Activated CD8-positive, alpha-beta memory T cell treated with anti-CD3 and anti-CD28 coated beads for 36 hours (primary cell): ENCODE data around the gene R3HCC1L. TPM values are rescaled to one million over a fixed set of nuclear protein-coding genes. Genes with fewer than 3 reads are reported as not detected.

Source experiments
- CTCF ChIA-PET: fragments of 350-600 bp; sonication (Branson Sonifier 250); formaldehyde crosslinking; loops from one replicate; lab custom pipeline; 2021; ENCODE audit warnings: antibody characterized with exemption; lab: Charles Lee
- POLR2A ChIA-PET: fragments of 350-600 bp; sonication (Branson Sonifier 250); formaldehyde crosslinking; loops from one replicate; lab custom pipeline; 2021; ENCODE audit warnings: antibody characterized with exemption; lab: Charles Lee
- total RNA-seq, 2 experiments: library from RNA; stranded (reverse); gene quantifications; one replicate each; pipeline ENCODE4 v1.2.3, GENCODE V29; 2021

Gene R3HCC1L
- 10 to 100 TPM; 21.0 to 23.4 TPM for total RNA-seq

DNA sequence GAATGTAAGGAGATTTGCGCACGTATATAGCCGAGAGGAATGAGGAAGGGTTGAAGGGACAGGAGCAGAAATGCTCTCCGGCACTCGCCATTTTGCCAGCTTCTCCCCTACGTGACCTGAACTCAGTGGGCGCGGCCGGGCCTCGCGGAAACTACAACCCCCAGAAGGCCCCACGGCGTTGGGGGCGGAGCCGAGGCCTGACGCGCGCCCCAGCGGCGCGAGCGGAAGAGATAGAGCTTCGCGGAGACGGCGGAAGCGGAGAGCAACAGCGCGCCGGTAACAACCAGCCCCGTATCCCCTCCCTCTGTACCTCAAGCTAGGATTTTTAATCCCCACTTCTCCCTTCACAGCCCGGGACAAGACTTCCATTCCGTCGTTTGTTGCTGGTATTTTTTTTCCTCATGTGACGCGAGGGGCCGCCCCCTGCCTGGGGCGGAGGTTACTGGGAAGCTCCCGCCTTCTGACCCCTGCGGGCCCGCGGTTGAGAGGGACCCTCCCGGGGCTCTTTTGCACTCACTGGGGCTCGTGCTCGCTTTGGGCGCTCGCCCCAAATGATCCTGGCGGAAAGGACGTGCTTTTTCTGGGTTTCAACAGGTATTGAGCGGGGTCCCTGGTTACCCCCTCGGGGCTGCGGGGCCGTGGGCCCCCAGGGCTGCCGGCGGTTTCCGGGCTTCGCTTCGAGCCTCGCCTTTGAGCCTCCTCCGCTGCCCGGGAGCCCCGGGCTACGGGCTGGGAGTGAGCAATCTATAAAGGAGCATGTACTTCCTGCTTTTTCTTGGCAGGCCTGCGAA is at the start of gene R3HCC1L:
Gene R3HCC1L, plus strand, starts transcription at position 227 of the 791 bp plus-strand sequence. CDS start 73,458 bp downstream, outside the sequence.
- ChIA-PET POLR2A (no interaction called here), CTCF (interaction anchor here (1.5 to 1.6 kb wide), 2 partner anchors 12 to 59 kb away, joined by 4 read pairs; no protein-coding TSS in a partner anchor)

DNA sequence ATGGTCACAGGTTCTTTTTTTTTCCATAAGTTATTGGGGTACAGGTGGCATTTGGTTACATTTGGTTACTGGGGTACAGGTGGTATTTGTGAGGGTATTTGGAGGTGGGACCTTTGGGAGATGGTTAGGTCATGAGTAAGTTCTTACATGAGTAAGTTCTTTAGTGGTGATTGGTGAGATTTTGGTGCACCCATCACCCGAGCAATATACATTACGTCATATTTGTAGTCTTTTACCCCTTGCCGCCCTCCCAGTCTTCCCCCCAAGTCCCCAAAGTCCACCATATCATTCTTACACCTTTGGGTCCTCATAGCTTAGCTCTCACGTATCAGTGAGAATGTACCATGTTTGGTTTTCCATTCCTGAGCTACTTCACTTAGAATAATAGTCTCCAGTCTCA is 49.2 kb upstream of the R3HCC1L start:
- ChIA-PET POLR2A (no interaction called here), CTCF (no interaction called here)

DNA sequence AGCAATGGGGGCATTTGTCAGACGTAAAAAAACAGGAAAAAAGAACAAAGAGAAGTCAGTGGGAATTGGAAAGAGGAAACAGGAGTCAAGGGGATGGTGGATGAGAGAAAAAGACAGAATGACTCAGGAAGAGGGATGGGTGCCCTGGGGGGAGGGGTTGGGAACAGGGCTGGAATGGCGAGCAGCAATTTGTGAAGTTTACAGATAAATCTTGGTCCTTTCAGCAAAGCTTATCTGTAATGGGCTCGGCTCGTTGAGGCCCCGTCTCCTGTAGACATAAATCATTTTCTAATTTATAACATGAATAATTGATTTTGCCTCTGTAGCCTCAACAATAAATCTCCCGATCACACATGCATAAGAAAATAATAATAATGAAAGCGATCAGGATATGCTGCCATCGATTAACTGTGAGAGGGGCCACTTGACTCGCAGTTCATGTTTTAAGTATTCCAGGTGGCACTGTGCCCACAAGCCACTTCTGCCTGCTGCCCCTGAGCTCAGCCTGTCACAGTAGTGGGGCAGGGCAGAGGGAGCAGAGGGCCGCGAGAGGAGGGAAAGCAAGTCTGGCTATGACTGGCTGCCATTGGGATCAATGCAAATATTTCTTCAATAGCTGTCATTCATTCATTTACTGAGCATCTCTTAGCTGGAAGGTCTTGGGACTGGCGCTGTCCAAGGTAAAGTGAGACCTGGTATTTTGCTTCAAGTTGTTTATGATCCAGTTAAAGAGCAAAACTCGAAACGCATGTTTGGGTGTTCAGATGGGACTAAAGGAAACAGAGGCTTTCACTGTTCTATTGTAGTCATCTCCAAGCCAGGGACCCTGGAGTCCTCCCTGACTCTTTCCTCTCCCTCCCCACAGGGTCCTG is 47.4 kb upstream of the R3HCC1L start:
- ChIA-PET CTCF (no interaction called here), POLR2A (no interaction called here)

DNA sequence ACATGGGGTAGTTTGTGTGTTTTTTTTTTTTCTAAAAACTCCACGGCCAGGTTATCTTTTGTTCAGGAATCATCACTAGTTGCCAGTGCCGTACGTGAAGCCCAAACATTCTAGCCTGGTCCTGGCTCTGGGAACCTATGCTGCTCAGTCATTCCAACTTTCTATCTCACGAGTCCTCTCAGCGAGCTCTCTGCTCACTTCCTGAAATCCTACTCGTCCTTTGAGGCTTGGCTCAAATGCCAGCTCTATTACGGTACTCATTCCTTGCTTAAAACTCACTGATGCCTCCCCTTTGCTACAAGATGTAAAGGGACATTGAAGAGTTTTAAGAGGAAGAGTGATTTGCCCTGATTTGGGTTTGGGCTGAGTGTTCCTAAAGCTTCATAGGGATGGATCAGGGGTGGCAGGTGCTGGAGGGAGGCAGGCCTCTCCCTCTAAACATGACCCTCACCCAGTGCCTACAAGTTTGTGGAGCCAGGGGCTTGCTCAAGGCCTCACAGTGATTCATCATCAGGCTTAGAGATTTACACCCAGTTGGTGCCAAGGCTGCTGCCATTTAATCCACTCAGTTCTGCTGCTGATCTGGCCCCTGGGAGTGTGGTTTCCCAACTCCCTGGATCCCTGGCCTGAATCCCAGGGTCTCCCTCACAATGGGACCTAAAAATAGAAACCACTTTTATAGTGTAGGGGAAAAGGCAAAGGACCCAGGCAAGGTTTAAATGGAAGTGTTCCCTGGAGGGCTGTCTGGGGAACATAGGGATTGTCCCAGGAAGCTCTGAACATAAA is 46.1 kb upstream of the R3HCC1L start:
- POLR2A ChIA-PET: no interaction called here
- CTCF ChIA-PET: no interaction called here

DNA sequence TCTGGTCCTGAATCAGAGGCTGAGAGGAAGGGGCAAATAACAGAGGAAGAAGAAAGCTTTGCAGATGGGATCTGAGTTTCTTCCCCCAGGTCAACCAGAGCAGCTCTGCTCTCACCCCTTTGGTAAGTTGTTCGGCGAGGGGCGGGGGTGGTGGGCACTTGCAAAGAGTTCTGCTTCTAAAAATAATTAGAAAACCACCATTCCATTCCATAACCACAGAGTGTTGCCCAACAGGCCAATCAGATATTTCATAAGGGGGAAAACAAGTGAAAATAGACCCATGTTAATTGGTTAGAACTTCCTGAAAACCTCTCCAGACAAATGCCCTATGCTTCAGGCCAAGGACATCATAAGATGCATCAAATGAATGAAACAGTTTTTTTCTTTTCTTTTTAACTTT is 43.6 kb upstream of the R3HCC1L start:
- ChIA-PET CTCF (no interaction called here), POLR2A (no interaction called here)

DNA sequence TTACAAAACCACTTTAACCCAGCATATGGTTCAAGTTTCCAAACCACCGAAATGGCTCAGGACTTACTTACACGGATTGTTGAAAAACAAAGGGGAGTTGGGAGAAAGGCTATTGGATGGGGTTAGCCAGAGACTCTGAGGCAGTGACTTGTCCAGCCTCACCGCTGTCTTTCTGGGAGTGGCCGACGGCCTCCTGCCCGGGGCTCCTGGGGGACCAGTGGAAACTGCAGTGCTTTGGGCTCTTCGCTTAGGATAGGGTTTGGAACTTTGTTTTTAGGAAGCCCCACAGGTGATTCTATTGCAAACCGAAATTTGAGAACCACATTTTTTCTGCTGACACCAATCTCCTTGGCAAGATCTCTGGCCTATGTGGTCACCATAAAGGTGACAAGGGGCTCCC is 38.1 kb upstream of the R3HCC1L start:
- POLR2A ChIA-PET: no interaction called here
- CTCF ChIA-PET: no interaction called here

DNA sequence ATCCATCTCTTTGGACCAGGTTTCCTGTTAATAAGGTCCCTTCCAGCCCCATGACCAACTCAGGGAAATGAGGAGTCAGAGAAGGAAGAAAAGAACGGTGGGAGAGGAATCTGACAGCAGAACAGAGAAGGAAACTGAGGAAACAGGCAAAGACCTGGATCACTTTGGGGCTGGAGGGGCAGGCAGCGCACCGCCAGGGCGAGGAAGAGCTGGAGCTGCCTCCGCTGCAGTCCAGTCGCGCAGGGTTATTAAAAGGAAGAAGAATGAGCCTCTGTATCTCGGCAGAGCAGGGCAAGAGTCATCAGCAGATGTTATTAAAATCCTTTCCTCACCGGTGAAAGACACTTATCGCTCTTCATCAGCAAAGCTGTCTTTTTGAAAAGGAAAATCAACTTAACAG is 37.7 kb upstream of the R3HCC1L start:
- POLR2A ChIA-PET: no interaction called here
- CTCF ChIA-PET: no interaction called here

DNA sequence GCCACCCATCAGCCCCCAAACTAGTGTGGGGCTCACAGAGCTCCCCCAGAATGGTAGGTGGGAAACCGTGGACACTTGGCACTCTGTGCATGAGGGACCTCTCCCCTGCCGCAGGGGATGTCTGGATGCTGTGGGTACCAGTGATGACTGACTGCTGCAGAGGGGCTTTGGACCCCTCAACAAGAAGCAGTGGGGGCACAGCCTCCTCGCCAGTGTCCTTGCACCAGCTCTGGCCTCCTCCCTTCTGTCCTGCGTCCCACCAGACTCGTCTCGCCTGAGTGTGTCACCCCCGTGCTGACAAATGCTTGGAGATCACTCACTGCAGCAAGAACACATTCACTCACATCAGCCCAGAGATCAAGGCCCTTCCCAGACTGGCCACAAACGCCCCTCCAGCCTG is 37.3 kb upstream of the R3HCC1L start:
- POLR2A ChIA-PET: no interaction called here
- CTCF ChIA-PET: no interaction called here

DNA sequence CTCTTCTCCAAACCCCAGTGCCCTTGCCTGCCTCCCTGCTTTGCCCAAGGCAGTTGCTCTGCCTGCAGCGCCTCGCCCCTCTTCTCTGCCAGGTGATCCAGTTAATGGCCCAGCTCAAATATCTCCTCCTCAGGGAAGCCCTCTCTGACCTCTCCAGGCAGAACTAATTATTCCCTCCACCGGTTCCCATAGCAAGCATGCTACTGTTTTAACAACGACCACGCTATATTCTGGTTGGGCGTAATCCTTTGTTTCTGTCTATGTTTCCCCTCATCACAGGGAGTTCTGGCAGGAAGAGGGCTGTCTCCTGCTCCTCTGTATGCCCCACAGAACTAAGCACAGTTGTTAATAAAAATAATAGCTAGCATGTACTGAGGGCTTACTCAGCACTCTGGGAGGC is 36.8 kb upstream of the R3HCC1L start:
- ChIA-PET CTCF (no interaction called here), POLR2A (no interaction called here)

DNA sequence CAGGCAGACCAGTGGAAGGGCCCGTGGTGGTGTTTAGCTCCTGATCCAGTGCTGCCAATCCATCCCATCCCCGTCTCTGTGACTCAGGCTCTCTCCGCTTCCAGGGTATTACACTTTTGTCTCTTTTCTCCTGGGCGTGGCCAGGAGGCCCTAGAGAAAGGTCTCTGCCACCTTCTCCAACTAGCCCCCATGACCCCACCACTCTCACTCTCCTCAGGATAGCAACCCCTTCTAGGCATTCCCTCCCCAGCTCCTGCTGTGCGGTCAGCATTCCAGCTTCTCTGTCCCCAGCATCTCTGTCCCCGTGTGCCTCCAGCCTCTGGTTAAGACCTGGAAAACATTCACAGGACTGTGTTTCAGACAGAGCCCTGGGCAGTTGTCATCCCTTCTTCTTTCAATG is 36.2 kb upstream of the R3HCC1L start:
- POLR2A ChIA-PET: no interaction called here
- CTCF ChIA-PET: no interaction called here

DNA sequence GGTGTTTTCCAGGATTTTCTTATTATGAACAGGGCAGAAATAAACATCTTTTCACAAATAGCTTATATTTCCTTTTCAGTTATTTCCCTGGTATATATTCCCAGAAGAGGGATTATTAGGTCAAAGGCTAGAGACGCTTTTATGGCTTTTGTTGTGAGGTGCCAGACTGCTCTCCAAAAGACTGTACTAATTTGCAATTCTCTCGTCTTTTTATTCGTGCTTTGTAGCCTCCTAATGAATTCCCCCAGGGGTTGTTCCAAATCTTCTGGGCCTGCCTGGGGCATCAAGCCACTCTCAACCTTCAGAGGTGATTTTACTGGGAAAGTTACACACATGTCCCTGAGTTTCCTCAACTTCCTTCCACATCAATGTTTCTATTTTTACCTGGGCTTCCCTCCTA is 34.0 kb upstream of the R3HCC1L start:
- POLR2A ChIA-PET: no interaction called here

DNA sequence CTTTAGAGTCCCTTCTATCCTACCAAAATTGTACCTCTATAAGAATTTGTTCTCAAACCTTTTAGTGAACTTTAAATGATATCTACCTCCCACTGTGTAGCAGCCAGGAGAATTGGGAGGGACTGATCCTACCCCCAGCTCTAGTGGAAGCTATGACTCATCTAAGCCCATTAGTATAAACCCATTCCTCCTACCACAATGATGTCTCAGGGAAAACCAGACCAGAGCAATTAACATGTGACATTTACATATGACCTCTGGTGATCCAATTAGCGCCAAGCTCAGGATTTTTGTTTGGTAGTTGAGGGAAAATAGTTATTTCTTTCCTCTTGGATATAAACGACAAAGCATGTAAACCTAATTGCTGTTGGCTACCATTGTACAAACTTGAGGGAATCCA is 33.1 kb upstream of the R3HCC1L start:
- ChIA-PET CTCF (no interaction called here), POLR2A (no interaction called here)

More for the DNA sequence above, 34.0 kb upstream of the R3HCC1L start:
- CTCF ChIA-PET: no interaction called here

DNA sequence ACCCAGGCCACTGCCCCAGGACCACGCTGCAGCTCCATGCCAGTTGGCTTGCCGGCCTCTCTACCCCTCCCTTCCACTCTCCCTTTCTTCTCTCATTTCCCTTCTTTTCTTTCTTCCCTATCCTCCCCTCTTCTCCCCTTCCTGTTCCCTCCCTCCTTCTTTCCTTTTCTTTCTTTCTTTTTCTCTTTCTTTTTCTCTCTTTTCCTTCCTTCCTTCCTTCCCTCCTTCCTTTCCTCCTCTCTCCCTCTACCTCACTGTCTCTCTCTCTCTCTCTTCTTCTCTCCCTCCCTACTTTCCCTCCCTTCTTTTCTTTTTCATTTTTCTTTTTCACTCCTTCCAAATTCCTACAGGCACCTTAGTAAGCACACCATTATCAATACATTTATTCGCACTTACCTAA is 30.3 kb upstream of the R3HCC1L start:
- POLR2A ChIA-PET: no interaction called here
- CTCF ChIA-PET: no interaction called here

DNA sequence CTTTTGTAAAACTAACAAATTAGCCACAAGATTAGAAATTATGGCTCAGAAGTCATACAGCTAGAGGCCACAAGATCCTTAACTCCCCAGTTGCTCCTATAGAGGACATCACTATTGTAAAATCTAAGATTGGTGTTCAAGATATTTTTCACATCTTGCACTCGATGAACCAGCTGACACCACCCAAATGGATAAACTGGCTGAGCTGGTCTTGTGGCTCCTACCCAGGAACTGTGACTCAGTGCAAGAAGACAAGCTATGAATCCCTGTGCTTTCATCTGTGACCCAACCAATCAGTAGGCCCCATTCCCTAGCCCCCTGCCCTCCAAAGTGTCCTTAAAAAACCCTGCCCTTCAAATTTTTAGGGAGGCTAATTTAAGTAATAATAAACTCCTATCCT is 27.9 kb upstream of the R3HCC1L start:
- ChIA-PET POLR2A (no interaction called here), CTCF (no interaction called here)

DNA sequence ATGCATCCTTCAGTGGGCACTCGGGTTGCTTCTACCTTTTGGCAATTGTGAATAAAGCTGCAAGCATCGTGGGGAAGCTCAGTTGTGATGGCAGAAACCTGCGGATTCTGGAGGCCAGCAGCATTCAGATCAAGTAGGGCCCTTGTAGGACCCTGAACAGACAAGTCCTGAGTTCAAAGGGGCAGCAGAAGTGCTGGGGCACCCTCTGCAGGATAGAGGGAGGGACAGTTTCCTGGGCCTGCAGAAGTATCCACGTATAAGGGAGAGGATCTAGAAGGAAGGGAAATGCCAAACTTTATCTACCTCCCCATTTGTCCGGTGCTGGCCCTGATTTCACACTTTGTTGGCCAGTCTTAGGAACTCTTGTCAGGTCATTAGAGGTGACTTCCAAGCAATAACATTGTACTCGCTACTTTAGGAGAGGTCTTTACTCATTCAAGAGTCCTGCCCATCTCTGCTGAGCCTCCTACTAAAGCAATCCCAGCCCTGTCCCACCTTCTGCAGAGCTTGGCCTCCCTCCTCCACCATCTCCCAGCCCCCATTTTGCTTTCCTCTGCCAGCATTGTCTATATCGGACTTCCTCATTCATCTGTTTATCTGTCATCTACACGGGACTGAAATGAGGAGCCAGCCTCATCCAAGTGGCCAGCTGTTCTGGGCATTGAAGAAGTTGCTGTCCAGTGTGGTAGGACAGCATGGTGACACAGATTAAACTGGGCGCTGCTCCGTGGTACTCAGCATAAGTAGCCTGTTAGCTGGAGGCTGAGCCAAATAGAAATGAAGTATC is 26.6 kb upstream of the R3HCC1L start:
- ChIA-PET POLR2A (no interaction called here), CTCF (no interaction called here)

DNA sequence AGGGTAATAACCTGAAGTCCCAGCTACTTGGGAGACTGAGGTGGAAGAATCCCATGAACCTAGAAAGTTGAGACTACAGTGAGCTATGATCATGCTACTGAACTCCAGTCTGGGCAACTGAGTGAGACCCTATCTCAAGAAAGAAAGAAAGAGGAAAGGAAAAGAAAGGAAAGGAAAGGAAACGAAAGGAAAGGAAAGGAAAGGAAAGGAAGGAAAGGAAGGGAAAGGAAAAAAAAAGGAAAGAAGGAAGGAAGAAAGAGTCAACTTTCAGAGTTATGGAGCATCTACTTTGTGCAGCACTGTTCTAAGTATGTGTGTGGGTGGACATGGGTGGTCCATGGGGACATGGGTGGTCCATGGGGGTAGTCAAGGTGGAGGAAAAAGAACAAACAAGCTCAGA is 24.1 kb upstream of the R3HCC1L start:
- CTCF ChIA-PET: interaction anchor here (0.7 kb wide), 1 partner anchor 216 kb away, joined by 3 read pairs; no protein-coding TSS in a partner anchor
- POLR2A ChIA-PET: no interaction called here

DNA sequence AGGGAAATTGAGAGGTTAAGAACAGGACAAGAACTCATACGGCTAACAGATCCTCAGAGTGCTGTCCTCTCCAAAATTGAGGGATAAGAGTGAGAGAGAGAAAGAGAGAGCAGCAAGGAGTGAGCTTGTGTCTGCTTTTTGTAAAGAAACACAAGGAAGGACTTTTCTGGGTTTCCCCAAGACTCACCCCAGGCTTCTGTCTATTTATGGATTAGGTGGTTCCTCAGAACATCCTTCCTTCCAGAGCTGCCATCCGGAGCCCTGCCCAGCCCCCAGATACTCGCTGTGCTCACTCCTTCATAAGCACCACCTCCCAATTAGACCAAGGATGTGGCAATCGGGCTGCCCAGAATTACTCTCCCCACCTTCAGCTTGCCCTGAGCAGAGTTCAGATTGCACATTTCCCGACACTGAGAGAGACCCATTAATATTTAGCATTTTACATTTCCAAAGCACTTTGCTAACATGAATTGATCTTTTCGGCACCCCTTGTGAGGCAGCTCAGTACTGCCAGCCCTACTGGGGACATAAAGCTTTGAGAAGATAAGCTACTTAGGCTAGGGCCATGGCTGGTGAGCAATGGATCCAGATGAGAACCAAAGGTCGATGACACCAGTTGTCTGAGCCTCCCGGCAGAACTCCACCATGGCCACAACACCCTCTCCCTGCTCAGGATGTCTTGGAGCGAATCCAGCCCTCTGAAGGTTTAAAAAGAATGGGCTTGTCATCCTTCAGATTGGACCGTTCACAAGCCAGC is 19.2 kb upstream of the R3HCC1L start:
- CTCF ChIA-PET: no interaction called here
- POLR2A ChIA-PET: no interaction called here

DNA sequence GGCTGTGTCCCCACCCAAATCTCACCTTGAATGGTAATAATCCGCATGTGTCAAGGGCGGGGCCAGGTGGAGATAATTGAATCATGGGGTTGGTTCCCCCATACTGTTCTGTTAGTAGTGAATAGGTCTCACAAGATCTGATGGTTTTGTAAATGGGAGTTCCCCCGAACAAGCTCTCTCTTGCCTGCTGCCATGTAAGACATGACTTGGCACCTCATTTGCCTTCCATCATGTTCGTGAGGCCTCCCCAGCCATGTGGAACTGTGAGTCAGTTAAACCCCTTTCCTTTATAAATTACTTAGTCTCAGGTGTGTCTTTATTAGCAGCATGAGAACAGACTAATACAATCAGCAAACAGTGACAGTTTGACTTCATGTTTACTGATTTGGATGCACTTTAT is 14.6 kb upstream of the R3HCC1L start:
- ChIA-PET POLR2A (no interaction called here), CTCF (no interaction called here)
